AG04449 (cell line): ENCODE results near the gene PGP.

Experiments used
- CTCF ChIA-PET: fragments of 350-600 bp; formaldehyde crosslinking; extraction: SDS; loops from one replicate; lab custom pipeline; 2021; ENCODE audit warnings: antibody characterized with exemption; lab: Yijun Ruan, JAX
- POLR2A ChIA-PET: fragments of 400-600, 350-600 bp; formaldehyde crosslinking; extraction: SDS; loops from one replicate; lab custom pipeline; 2020; ENCODE audit warnings: antibody characterized with exemption, inconsistent platforms; lab: Yijun Ruan, JAX
- DNase-seq: peaks from one replicate; pipeline ENCODE4 v3.0.0-alpha.2; 2010; ENCODE audit warnings: low read depth, low spot score
- H3K4me3 ChIP-seq: 2 replicates; pipeline ENCODE4 v1.5.1; 2011; ENCODE audit warnings: low read depth, mild to moderate bottlenecking, control low read depth, low read length
- TF ChIP-seq, protein P1 (sequence below): IDR thresholded peaks from one replicate; pipeline ENCODE4 v1.5.1; 2011; ENCODE audit warnings: mild to moderate bottlenecking, moderate library complexity, low read length, control low read depth, inconsistent platforms; ENCODE audit not compliant: insufficient read depth; ENCODE audit errors: missing control alignments

Gene PGP

DNA sequence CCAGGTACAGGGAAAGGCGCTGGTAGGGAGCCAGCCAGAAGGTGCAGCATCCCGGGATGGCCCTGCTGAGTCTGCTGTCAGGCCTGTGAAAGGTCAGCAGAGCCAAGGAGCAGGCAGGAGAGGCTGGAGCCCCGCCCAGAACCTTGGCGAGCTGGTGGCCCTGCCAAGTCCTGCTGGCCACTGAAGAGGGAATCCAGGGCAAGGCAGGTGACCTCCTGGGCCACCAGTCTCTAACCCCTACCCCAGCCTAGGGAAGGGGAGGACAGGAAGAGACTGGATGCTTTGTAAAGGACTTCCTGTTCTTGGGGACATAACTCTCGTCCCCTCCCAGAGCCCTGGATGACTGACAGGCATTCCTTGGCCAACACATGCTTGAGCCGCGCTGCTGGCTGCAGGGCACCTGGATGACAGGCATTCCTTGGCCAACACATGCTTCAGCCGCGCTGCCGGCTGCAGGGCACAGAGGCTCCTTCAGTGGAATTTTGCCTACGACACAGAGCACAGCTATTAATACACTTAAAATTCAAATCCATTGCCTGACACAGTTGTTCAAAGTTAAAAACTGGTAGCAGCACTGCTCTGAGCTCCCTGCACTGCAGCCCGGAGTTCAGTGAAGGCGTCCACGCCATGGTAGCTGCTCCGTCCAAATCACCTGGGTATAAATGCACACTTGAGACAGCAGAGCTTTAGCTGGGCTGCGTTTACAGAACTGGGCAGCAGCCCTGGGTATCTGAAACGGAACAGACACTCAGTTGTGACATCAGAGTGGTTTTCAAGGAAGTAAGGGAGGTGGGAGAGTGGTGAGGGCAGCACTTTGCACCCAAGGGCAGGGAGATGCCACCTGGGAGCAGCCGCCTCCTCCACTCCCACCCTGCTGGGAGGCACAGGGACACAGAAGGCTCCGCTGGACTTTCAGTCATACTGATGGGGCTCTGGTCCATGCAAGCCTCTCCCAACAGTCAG, 2.0 kb downstream of the PGP start:
- POLR2A ChIA-PET, result interaction anchor here (0.7 to 0.9 kb wide), 2 partner anchors 57 to 58 kb away, joined by 3 read pairs; partner anchors contain the start of gene TRAF7
- TF ChIP-seq, protein P1, sequence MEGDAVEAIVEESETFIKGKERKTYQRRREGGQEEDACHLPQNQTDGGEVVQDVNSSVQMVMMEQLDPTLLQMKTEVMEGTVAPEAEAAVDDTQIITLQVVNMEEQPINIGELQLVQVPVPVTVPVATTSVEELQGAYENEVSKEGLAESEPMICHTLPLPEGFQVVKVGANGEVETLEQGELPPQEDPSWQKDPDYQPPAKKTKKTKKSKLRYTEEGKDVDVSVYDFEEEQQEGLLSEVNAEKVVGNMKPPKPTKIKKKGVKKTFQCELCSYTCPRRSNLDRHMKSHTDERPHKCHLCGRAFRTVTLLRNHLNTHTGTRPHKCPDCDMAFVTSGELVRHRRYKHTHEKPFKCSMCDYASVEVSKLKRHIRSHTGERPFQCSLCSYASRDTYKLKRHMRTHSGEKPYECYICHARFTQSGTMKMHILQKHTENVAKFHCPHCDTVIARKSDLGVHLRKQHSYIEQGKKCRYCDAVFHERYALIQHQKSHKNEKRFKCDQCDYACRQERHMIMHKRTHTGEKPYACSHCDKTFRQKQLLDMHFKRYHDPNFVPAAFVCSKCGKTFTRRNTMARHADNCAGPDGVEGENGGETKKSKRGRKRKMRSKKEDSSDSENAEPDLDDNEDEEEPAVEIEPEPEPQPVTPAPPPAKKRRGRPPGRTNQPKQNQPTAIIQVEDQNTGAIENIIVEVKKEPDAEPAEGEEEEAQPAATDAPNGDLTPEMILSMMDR, result no peak
- H3K4me3 ChIP-seq, result peak overlapping the region; percentile 67
- CTCF ChIA-PET, result no interaction called here
- DNase-seq, result no peak

DNA sequence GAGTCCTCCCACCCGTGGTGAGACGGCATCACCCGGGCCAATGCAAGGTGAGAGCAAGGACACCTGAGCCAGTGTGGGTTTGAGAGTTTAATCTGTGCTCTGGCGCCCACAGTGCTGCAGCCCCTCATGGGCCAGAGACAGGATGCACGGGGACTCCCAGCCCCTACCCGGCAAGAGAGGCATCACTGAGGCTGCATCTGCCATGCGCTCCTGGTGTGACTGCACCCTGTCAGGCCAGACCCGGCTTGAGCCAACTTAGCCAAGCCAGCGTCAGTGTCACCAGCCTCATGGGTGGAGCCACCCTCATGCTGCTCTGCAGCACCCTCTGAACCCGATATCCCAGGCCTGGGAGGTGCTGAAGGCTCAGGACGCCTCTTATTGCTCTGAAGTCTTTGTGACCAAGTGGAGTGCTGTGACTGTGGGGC, 2.7 kb downstream of the PGP start:
- TF ChIP-seq, protein P1, result no peak
- ChIA-PET POLR2A (interaction anchor here (0.7 to 3.8 kb wide), 2 partner anchors 56 to 57 kb away, joined by 3 to 17 read pairs; partner anchors contain the start of gene TRAF7), CTCF (no interaction called here)
- DNase-seq, result no peak
- no peak overlapping the region for H3K4me3 ChIP-seq

DNA sequence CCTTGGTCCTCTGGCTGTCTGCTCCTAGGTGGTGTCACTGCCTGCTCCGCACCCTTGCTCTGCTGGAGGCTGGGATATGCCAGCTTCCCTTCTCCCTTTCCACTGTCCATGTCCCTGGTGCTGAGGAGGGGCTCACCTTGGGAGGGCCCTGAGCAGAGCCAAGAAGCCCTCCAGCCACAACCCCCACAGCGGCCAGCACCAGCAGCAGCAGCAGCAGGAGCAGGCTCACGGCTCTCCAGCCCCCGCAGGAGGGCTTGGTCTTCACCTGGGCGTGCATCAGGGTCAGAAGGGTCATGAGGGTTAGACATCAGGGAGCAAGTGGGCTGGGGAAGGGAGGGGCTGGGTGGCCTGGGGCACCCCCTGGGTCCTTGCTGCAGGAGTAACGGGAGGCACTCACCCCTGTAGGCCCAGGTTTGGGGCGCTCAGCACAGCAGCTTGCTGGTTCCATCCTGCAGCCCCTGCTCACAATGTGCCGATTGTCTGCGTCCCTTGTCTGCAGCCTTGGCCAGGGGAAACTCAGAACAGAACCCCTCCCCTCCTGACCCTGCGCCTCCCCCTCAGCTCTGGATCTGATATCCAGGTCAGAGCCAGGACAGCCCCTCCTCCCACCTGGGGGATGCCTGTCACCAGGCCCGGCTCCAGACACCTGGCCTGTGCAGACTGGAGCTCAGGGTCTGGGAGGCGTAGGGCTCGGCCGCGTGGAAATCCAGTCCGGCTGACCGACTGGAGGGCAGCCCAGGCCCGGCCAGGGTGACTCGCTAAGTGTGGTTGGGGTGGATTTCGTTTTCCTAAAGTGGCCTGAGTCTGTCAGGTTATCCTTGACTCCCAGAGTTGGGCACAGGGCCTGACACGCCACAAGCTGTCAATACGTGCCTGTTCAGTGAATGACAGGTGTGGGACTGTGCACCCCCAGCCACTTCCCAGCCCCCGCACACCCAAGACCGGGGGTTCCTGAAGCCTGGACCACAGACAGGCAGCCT, 4.0 kb downstream of the PGP start, which contains the start of gene BRICD5:
Gene BRICD5 (minus strand): TSS at position 478 of the 980 bp plus-strand sequence. CDS start 30 bp downstream, at position 448.
- POLR2A ChIA-PET, result interaction anchor here (3.8 kb wide), 1 partner anchor 56 kb away, joined by 17 read pairs; the partner anchor contains the start of gene TRAF7
- DNase-seq, result no peak
- TF ChIP-seq, protein P1, result no peak
- CTCF ChIA-PET, result interaction anchor here (0.8 kb wide), 1 partner anchor 206 kb away, joined by 3 read pairs; no protein-coding TSS in a partner anchor
- H3K4me3 ChIP-seq, result no peak within 1 kb of the TSS

DNA sequence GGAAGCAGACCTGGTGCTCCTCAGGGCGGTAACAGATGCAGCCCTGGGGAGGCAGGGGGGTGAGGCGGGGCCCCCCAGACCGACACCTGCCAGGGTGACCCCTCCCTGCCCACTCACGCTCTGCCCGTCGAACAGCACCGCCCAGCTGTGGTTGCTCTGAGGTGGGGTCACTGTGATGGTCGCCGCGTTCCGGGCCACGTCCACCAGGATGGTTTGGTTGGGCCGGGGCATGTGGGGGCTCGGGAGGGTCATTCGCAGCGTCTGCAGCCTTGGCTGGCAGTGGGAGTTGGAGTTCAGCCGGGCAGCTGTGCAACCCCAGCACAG, 4.7 kb downstream of the PGP start:
- no peak overlapping the region for H3K4me3 ChIP-seq
- ChIA-PET CTCF (interaction anchor here (0.8 kb wide), 1 partner anchor 206 kb away, joined by 3 read pairs; no protein-coding TSS in a partner anchor), POLR2A (interaction anchor here (0.5 to 3.8 kb wide), 2 partner anchors 55 to 335 kb away, joined by 3 to 17 read pairs; partner anchors contain the start of gene TRAF7)
- DNase-seq, result no peak
- TF ChIP-seq, protein P1, result no peak

DNA sequence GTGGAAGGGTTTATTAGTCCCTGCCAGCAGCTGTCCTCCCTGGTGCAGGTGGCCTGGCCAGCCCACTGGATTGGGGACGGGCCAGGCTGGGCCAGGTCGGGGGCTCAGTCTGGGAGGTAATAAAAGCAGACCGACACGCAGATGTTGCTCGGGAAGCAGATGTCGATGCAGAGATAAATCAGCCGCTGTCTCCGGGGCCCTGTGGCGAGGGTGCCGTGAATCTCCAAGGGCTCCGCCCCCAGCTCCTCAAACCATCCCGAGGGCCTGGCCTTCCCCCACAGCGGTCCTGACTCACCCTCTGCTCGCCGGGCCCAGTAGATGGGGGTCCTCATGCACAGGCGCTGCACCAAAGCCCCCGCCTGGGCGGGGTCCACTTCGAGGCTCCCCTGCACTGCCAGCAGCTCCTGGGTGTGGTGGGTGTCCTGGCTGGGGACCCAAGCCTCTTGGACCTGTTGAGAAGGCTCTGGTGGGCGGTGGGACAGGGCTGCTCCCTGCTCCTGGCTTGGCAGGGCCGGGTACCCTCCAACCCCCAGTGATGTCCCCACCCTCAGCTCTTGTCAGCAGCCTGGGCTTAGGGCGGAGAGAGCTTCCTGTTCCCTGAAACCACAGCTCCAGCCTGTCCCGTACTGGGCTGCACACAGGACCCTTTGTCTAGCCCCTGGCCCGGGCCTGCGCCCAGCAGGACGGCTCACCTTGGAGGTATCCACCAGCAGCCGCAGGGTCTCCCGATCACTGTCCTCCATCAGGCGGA, 5.2 kb downstream of the PGP start:
- H3K4me3 ChIP-seq, result no peak overlapping the region
- TF ChIP-seq, protein P1, result no peak
- POLR2A ChIA-PET, result interaction anchor here (0.5 to 3.8 kb wide), 2 partner anchors 54 to 335 kb away, joined by 3 to 17 read pairs; partner anchors contain the start of gene TRAF7
- DNase-seq, result no peak
- CTCF ChIA-PET, result interaction anchor here (0.8 kb wide), 1 partner anchor 205 kb away, joined by 3 read pairs; no protein-coding TSS in a partner anchor
